NT2/D1 (cell line): ENCODE measurements around the gene CDKL5.

Experiments
- SUZ12 ChIP-seq: IDR thresholded peaks from 2 replicates; pipeline ENCODE4 v1.6.1; 2011; ENCODE audit not compliant: insufficient read length, insufficient read depth; ENCODE audit errors: extremely low read depth
- ZNF274 ChIP-seq: IDR thresholded peaks from 2 replicates; pipeline ENCODE4 v1.6.1; 2011; ENCODE audit warnings: mild to moderate bottlenecking, low read depth, low read length

GRCh38 chrX:18401848-18402213 is 23.6 kb upstream of the CDKL5 start:
- TF ChIP-seq ZNF274 = no peak
- no peak for TF ChIP-seq SUZ12
